Stomach (tissue), 4 donors: Measurements from ENCODE around the gene ZNF516.

Experiments
- CTCF ChIP-seq, 7 experiments: fragments of 450-650 bp in 4 of 7; fragments of 200-600 bp in 3 of 7; sonication (generic) in 3 of 7; IDR thresholded peaks; one replicate each; pipeline ENCODE4 v1.5.1; 2016 to 2019; ENCODE audit warnings: antibody characterized with exemption in 7 of 7, control low read depth in 2 of 7, mild to moderate bottlenecking in 1 of 7
- POLR2A ChIP-seq, 4 donors: fragments of 450-650 bp; IDR thresholded peaks; one replicate each; pipeline ENCODE4 v1.6.1; 2016; ENCODE audit warnings: antibody characterized with exemption in 4 of 4, control low read depth in 2 of 4, mild to moderate bottlenecking in 1 of 4, moderate library complexity in 1 of 4
- POLR2AphosphoS5 ChIP-seq, 3 donors: sonication (generic); formaldehyde crosslinking; IDR thresholded peaks; one replicate each; pipeline ENCODE4 v1.6.1; 2016; ENCODE audit warnings: antibody characterized with exemption in 3 of 3

- TF ChIP-seq POLR2A (IDR thresholded peaks at IDR 0.05) (no peak), CTCF (IDR thresholded peaks at IDR 0.05) (no peak), POLR2AphosphoS5 (IDR thresholded peaks at IDR 0.05) (no peak)
These were observed 147.7 kb downstream of the ZNF516 start for GRCh38 chr18:76347341-76347740.
